Neural cell (in vitro differentiated cells): Measurements from ENCODE around the gene PCDH9.

ENCODE experiments used
- EP300 ChIP-seq: fragments of 450-650 bp; conservative IDR thresholded peaks from 2 replicates; pipeline ENCODE4 v1.6.1; 2014; ENCODE audit warnings: antibody characterized with exemption, mild to moderate bottlenecking, moderate library complexity; ENCODE audit not compliant: poor library complexity, severe bottlenecking
- EZH2 ChIP-seq: fragments of 200-600, 300-800 bp; shearing (Covaris generic), sonication (generic); IDR thresholded peaks from 2 replicates; pipeline ENCODE4 v1.6.1; 2014; ENCODE audit warnings: antibody characterized with exemption, low read length, borderline replicate concordance, mild to moderate bottlenecking; ENCODE audit not compliant: insufficient read depth, poor library complexity, severe bottlenecking
- MXI1 ChIP-seq: fragments of 450-650 bp; conservative IDR thresholded peaks from 2 replicates; pipeline ENCODE4 v1.6.1; 2014; ENCODE audit warnings: antibody characterized with exemption, mild to moderate bottlenecking; ENCODE audit not compliant: poor library complexity, severe bottlenecking
- POLR2AphosphoS5 ChIP-seq: IDR thresholded peaks from 2 replicates; pipeline ENCODE4 v1.6.1; 2012
- RAD21 ChIP-seq: fragments of 450-650 bp; conservative IDR thresholded peaks from 2 replicates; pipeline ENCODE4 v1.6.1; 2014; ENCODE audit warnings: antibody characterized with exemption, mild to moderate bottlenecking, moderate library complexity
- SMC3 ChIP-seq: fragments of 450-650 bp; conservative IDR thresholded peaks from 2 replicates; pipeline ENCODE4 v1.6.1; 2014; ENCODE audit warnings: antibody characterized with exemption, mild to moderate bottlenecking, moderate library complexity; ENCODE audit not compliant: poor library complexity
- TF ChIP-seq, protein P1 (sequence below): fragments of 450-650 bp; IDR thresholded peaks from 2 replicates; pipeline ENCODE4 v1.5.1; 2014; ENCODE audit warnings: antibody characterized with exemption, mild to moderate bottlenecking, moderate library complexity; ENCODE audit not compliant: poor library complexity, severe bottlenecking
- TF ChIP-seq, protein P2 (sequence below): IDR thresholded peaks from 2 replicates; pipeline ENCODE4 v1.6.1; 2012; ENCODE audit warnings: borderline replicate concordance

GRCh38 chr13:67259208-67259607 lies 29.1 kb upstream of the PCDH9 start:
- TF ChIP-seq, protein P1, sequence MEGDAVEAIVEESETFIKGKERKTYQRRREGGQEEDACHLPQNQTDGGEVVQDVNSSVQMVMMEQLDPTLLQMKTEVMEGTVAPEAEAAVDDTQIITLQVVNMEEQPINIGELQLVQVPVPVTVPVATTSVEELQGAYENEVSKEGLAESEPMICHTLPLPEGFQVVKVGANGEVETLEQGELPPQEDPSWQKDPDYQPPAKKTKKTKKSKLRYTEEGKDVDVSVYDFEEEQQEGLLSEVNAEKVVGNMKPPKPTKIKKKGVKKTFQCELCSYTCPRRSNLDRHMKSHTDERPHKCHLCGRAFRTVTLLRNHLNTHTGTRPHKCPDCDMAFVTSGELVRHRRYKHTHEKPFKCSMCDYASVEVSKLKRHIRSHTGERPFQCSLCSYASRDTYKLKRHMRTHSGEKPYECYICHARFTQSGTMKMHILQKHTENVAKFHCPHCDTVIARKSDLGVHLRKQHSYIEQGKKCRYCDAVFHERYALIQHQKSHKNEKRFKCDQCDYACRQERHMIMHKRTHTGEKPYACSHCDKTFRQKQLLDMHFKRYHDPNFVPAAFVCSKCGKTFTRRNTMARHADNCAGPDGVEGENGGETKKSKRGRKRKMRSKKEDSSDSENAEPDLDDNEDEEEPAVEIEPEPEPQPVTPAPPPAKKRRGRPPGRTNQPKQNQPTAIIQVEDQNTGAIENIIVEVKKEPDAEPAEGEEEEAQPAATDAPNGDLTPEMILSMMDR: no peak
- TF ChIP-seq SMC3: no peak
- TF ChIP-seq EP300: no peak
- TF ChIP-seq POLR2AphosphoS5: no peak
- TF ChIP-seq MXI1: no peak
- TF ChIP-seq, protein P2, sequence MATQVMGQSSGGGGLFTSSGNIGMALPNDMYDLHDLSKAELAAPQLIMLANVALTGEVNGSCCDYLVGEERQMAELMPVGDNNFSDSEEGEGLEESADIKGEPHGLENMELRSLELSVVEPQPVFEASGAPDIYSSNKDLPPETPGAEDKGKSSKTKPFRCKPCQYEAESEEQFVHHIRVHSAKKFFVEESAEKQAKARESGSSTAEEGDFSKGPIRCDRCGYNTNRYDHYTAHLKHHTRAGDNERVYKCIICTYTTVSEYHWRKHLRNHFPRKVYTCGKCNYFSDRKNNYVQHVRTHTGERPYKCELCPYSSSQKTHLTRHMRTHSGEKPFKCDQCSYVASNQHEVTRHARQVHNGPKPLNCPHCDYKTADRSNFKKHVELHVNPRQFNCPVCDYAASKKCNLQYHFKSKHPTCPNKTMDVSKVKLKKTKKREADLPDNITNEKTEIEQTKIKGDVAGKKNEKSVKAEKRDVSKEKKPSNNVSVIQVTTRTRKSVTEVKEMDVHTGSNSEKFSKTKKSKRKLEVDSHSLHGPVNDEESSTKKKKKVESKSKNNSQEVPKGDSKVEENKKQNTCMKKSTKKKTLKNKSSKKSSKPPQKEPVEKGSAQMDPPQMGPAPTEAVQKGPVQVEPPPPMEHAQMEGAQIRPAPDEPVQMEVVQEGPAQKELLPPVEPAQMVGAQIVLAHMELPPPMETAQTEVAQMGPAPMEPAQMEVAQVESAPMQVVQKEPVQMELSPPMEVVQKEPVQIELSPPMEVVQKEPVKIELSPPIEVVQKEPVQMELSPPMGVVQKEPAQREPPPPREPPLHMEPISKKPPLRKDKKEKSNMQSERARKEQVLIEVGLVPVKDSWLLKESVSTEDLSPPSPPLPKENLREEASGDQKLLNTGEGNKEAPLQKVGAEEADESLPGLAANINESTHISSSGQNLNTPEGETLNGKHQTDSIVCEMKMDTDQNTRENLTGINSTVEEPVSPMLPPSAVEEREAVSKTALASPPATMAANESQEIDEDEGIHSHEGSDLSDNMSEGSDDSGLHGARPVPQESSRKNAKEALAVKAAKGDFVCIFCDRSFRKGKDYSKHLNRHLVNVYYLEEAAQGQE: no peak
- TF ChIP-seq EZH2: no peak
- TF ChIP-seq RAD21: no peak
